ENCODE measurements around the gene PSTPIP2.
"Not testable (repeated sequence)": the region's sequence is repeated elsewhere in the genome, so short reads cannot be mapped to it uniquely, and the experiment has no call there.

PSTPIP2 gene

GRCh38 chr18:46069524-46069923 lies 2.5 kb downstream of the PSTPIP2 start:
- DNase-seq = no peak

GRCh38 chr18:46068763-46069162 lies 3.3 kb downstream of the PSTPIP2 start:
- no peak for DNase-seq

GRCh38 chr18:46067438-46068007 lies 4.5 kb downstream of the PSTPIP2 start:
- peak; percentile 52 for DNase-seq

- no peak for DNase-seq
Observed at GRCh38 chr18:46062781-46063180, 9.3 kb downstream of the PSTPIP2 start.

- DNase-seq = no peak
Observed at GRCh38 chr18:46061796-46062195, 10.3 kb downstream of the PSTPIP2 start.

- DNase-seq = peak; percentile 81
Observed at GRCh38 chr18:46061387-46061786, 10.7 kb downstream of the PSTPIP2 start.

- peak; percentile 97 for DNase-seq
Observed at GRCh38 chr18:46060359-46060841, 11.7 kb downstream of the PSTPIP2 start.

- DNase-seq = no peak
Observed at GRCh38 chr18:46055838-46056230, 16.2 kb downstream of the PSTPIP2 start.

- DNase-seq = peak; percentile 75
Observed at GRCh38 chr18:46054956-46055837, 16.9 kb downstream of the PSTPIP2 start.

- DNase-seq = no peak
Observed at GRCh38 chr18:46053368-46054095, 18.5 kb downstream of the PSTPIP2 start.

- DNase-seq = peak; percentile 53
Observed at GRCh38 chr18:46051731-46052461, 20.2 kb downstream of the PSTPIP2 start.

- DNase-seq = no peak
Observed at GRCh38 chr18:46050268-46050667, 21.8 kb downstream of the PSTPIP2 start.

GRCh38 chr18:46048641-46049040 lies 23.4 kb downstream of the PSTPIP2 start:
- DNase-seq = no peak

GRCh38 chr18:46047369-46047768 lies 24.7 kb downstream of the PSTPIP2 start:
- not testable (repeated sequence) for DNase-seq

GRCh38 chr18:46046688-46047087 lies 25.4 kb downstream of the PSTPIP2 start:
- DNase-seq = no peak

GRCh38 chr18:46046126-46046525 lies 25.9 kb downstream of the PSTPIP2 start:
- peak; percentile 51 for DNase-seq

GRCh38 chr18:46042571-46043123 lies 29.4 kb downstream of the PSTPIP2 start:
- peak; percentile 85 for DNase-seq

GRCh38 chr18:46040747-46041104 lies 31.3 kb downstream of the PSTPIP2 start:
- peak; percentile 52 for DNase-seq

GRCh38 chr18:46040033-46040746 lies 31.9 kb downstream of the PSTPIP2 start:
- DNase-seq = peak; percentile 58

GRCh38 chr18:46037512-46038305 lies 34.4 kb downstream of the PSTPIP2 start:
- no peak for DNase-seq
